K562 (cell line): ENCODE results near the gene UBE2D2.

ENCODE experiments used
- CTCF ChIP-seq, 3 experiments: IDR thresholded peaks in 2 of 3; conservative IDR thresholded peaks in 1 of 3; 2 replicates each; pipeline ENCODE4 v1.5.1; 2011 to 2012; ENCODE audit warnings: low read length in 3 of 3, mild to moderate bottlenecking in 3 of 3, control low read depth in 2 of 3, improper control_type of control experiment in 1 of 3, inconsistent platforms in 1 of 3, low read depth in 1 of 3, mixed read lengths in 1 of 3, moderate library complexity in 1 of 3; ENCODE audit not compliant: insufficient read depth in 2 of 3
- E2F1 ChIP-seq: sonication (generic); formaldehyde crosslinking; IDR thresholded peaks from 2 replicates; pipeline ENCODE4 v1.8.1; 2023; ENCODE audit warnings: mild to moderate bottlenecking, missing genetic modification reagents, moderate library complexity
- GABPA ChIP-seq: fragments of 200-800 bp; sonication (Bioruptor generic); conservative IDR thresholded peaks from 2 replicates; pipeline ENCODE4 v1.6.1; 2016; ENCODE audit warnings: low read depth, missing genetic modification characterization, missing compliant biosample characterization
- HDAC1 ChIP-seq, 2 experiments: fragments of 450-650 bp; IDR thresholded peaks; 2 replicates each; pipeline ENCODE4 v1.6.1; 2016 to 2017; ENCODE audit warnings: inconsistent platforms in 1 of 2, mild to moderate bottlenecking in 1 of 2, moderate library complexity in 1 of 2
- MXI1 ChIP-seq: IDR thresholded peaks from 2 replicates; pipeline ENCODE4 v1.6.1; 2011; ENCODE audit warnings: low read depth, mild to moderate bottlenecking, improper control_type of control experiment, low read length
- POLR2A ChIP-seq: fragments of 450-650 bp; conservative IDR thresholded peaks from 2 replicates; pipeline ENCODE4 v1.6.1; 2016
- POLR2AphosphoS2 ChIP-seq: IDR thresholded peaks from 2 replicates; pipeline ENCODE4 v1.6.1; 2012; ENCODE audit warnings: low read length, improper control_type of control experiment
- RFX5 ChIP-seq: IDR thresholded peaks from 2 replicates; pipeline ENCODE4 v1.6.1; 2011; ENCODE audit warnings: low read depth, mild to moderate bottlenecking, improper control_type of control experiment, low read length
- SMAD1 ChIP-seq: fragments of 150-350 bp; IDR thresholded peaks from 2 replicates; pipeline ENCODE4 v1.6.1; 2014; ENCODE audit warnings: low read length, low read depth; ENCODE audit not compliant: partially characterized antibody
- SPI1 ChIP-seq: IDR thresholded peaks from 2 replicates; pipeline ENCODE4 v1.6.1; 2011; ENCODE audit warnings: low read depth, low read length, control low read depth, borderline replicate concordance
- TAF1 ChIP-seq: IDR thresholded peaks from 2 replicates; pipeline ENCODE4 v1.6.1; 2011; ENCODE audit warnings: mild to moderate bottlenecking, low read length, moderate library complexity; ENCODE audit not compliant: insufficient read depth, control insufficient read depth, severe bottlenecking; ENCODE audit errors: extremely low read depth
- USF1 ChIP-seq: sonication (generic); formaldehyde crosslinking; IDR thresholded peaks from 2 replicates; pipeline ENCODE4 v1.9.0; 2022; ENCODE audit warnings: mild to moderate bottlenecking, missing genetic modification reagents

GRCh38 chr5:139660105-139660922, 99.2 kb downstream of the UBE2D2 start:
- TF ChIP-seq SMAD1 (no peak), POLR2AphosphoS2 (no peak), USF1 (CRISPR knock-in tag) (no peak), SPI1 (no peak), E2F1 (CRISPR knock-in tag) (no peak), MXI1 (no peak), RFX5 (no peak), HDAC1 (IDR thresholded peaks at IDR 0.05) (no peak), POLR2A (no peak), CTCF (IDR thresholded peaks at IDR 0.05 in 2 of 3, conservative IDR thresholded peaks at IDR 0.05 in 1 of 3; ENCODE audit: insufficient read depth in 2 of 3, low read depth in 1 of 3, low read length in 3 of 3) (no peak), TAF1 (no peak), GABPA (tag) (no peak)
